Peyer's patch (tissue), 4 donors: ENCODE measurements around the gene RASSF6.

Source experiments
- POLR2A ChIP-seq, 2 donors: fragments of 450-650 bp; IDR thresholded peaks; one replicate each; pipeline ENCODE4 v1.5.1; 2017; ENCODE audit warnings: antibody characterized with exemption in 2 of 2, mild to moderate bottlenecking in 2 of 2, moderate library complexity in 2 of 2
- TF ChIP-seq, protein P1 (sequence below), 6 experiments: fragments of 450-650 bp in 4 of 6; fragments of 200-600 bp in 2 of 6; sonication (generic) in 1 of 6; IDR thresholded peaks; one replicate each; pipeline ENCODE4 v1.5.1; 2017 to 2019; ENCODE audit warnings: antibody characterized with exemption in 6 of 6, mild to moderate bottlenecking in 3 of 6, moderate library complexity in 1 of 6

DNA sequence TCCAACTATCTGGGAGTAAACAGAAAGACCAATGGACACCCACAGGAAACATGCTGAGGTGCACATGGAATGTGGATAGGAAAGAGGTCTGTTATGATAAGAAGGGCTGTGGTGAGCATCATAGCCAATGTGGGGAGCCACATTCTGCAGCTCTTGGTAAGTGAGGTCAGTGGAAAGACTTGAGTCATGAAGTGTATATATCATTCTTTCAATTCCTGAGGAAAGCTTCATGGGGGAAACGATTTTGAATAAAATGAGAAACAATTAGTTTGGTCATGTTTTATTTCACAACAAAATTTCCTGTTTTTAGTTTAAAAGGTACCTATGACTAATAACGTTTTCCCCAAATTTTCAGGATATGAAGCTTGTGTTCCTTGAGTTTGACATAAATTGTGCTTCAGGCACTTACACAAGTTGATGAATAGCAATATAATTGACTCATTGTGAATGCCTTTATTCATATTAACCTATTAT lies 41.4 kb upstream of the RASSF6 start:
- TF ChIP-seq, protein P1, sequence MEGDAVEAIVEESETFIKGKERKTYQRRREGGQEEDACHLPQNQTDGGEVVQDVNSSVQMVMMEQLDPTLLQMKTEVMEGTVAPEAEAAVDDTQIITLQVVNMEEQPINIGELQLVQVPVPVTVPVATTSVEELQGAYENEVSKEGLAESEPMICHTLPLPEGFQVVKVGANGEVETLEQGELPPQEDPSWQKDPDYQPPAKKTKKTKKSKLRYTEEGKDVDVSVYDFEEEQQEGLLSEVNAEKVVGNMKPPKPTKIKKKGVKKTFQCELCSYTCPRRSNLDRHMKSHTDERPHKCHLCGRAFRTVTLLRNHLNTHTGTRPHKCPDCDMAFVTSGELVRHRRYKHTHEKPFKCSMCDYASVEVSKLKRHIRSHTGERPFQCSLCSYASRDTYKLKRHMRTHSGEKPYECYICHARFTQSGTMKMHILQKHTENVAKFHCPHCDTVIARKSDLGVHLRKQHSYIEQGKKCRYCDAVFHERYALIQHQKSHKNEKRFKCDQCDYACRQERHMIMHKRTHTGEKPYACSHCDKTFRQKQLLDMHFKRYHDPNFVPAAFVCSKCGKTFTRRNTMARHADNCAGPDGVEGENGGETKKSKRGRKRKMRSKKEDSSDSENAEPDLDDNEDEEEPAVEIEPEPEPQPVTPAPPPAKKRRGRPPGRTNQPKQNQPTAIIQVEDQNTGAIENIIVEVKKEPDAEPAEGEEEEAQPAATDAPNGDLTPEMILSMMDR (IDR thresholded peaks at IDR 0.05), result no peak
- no peak for TF ChIP-seq POLR2A (IDR thresholded peaks at IDR 0.05)
